Osteoblast (primary cell): ENCODE results near the gene ADAMTS2. TPM values are rescaled to one million over a fixed set of nuclear protein-coding genes. Genes with fewer than 3 reads are reported as not detected.

Experiments
- DNase-seq: peaks from one replicate; pipeline ENCODE4 v3.0.0; 2011; ENCODE audit warnings: low spot score, mixed read lengths; ENCODE audit not compliant: insufficient read length; ENCODE audit errors: missing footprints
- H2AFZ ChIP-seq: 2 replicates; pipeline ENCODE4 v1.6.0; 2011; ENCODE audit warnings: mild to moderate bottlenecking, low read length
- H3K27ac ChIP-seq: 2 replicates; pipeline ENCODE4 v1.5.1; 2011; ENCODE audit warnings: mild to moderate bottlenecking, low read depth, low read length, moderate library complexity
- H3K27me3 ChIP-seq: 2 replicates; pipeline ENCODE4 v1.6.0; 2012; ENCODE audit warnings: mild to moderate bottlenecking, control low read depth, inconsistent platforms, low read length, moderate library complexity; ENCODE audit not compliant: insufficient read depth
- H3K36me3 ChIP-seq: 2 replicates; pipeline ENCODE4 v1.5.1; 2011; ENCODE audit warnings: mild to moderate bottlenecking, low read length, control low read depth, moderate library complexity; ENCODE audit not compliant: insufficient read depth
- H3K4me1 ChIP-seq: 2 replicates; pipeline ENCODE4 v1.5.1; 2011; ENCODE audit warnings: mild to moderate bottlenecking, low read length, control low read depth, moderate library complexity; ENCODE audit not compliant: insufficient read depth
- H3K4me2 ChIP-seq: 2 replicates; pipeline ENCODE4 v1.6.0; 2011; ENCODE audit warnings: mild to moderate bottlenecking, low read length; ENCODE audit not compliant: insufficient read depth
- H3K4me3 ChIP-seq: fragments of 200-600 bp; sonication (generic); 3 replicates; pipeline ENCODE4 v1.5.1; 2012; ENCODE audit warnings: mild to moderate bottlenecking, low read length, inconsistent platforms; ENCODE audit not compliant: insufficient read depth
- H3K79me2 ChIP-seq: 2 replicates; pipeline ENCODE4 v1.6.0; 2012; ENCODE audit warnings: mild to moderate bottlenecking, low read length, control low read depth, inconsistent platforms; ENCODE audit not compliant: insufficient read depth
- H3K9me3 ChIP-seq: 2 replicates; pipeline ENCODE4 v1.5.1; 2011; ENCODE audit warnings: low read depth, low read length, control low read depth
- H4K20me1 ChIP-seq: 2 replicates; pipeline ENCODE4 v1.6.0; 2012; ENCODE audit warnings: mild to moderate bottlenecking, low read length, control low read depth; ENCODE audit not compliant: insufficient read depth
- total RNA-seq: library from RNA; depleted of rRNA; stranded (reverse); fragments of >200 nt; gene quantifications from 2 replicates; pipeline ENCODE4 v1.2.3, GENCODE V29; 2012
- TF ChIP-seq, protein P1 (sequence below): IDR thresholded peaks from 2 replicates; pipeline ENCODE4 v1.5.1; 2011; ENCODE audit warnings: mild to moderate bottlenecking, low read depth, low read length, moderate library complexity; ENCODE audit errors: extremely low read depth

ADAMTS2 gene
- total RNA-seq, 1 donor = 144 TPM

GRCh38 chr5:179180061-179180610, 165.1 kb downstream of the ADAMTS2 start:
- Histone ChIP-seq H3K4me3 (no peak overlapping the region), H3K4me2 (no peak overlapping the region), H4K20me1 (peaks cover 14% of the 10 kb centered on the region), H3K36me3 (peaks cover 52% of the 10 kb centered on the region), H3K27me3 (no peaks in the 10 kb centered on the region), H2AFZ (no peak overlapping the region), H3K27ac (no peak overlapping the region), H3K9me3 (no peaks in the 10 kb centered on the region), H3K4me1 (no peaks in the 10 kb centered on the region), H3K79me2 (peaks cover 11% of the 10 kb centered on the region)
- TF ChIP-seq, protein P1, sequence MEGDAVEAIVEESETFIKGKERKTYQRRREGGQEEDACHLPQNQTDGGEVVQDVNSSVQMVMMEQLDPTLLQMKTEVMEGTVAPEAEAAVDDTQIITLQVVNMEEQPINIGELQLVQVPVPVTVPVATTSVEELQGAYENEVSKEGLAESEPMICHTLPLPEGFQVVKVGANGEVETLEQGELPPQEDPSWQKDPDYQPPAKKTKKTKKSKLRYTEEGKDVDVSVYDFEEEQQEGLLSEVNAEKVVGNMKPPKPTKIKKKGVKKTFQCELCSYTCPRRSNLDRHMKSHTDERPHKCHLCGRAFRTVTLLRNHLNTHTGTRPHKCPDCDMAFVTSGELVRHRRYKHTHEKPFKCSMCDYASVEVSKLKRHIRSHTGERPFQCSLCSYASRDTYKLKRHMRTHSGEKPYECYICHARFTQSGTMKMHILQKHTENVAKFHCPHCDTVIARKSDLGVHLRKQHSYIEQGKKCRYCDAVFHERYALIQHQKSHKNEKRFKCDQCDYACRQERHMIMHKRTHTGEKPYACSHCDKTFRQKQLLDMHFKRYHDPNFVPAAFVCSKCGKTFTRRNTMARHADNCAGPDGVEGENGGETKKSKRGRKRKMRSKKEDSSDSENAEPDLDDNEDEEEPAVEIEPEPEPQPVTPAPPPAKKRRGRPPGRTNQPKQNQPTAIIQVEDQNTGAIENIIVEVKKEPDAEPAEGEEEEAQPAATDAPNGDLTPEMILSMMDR = no peak
- peak; percentile 26 for DNase-seq

GRCh38 chr5:179177711-179178575, 167.3 kb downstream of the ADAMTS2 start:
- Histone ChIP-seq H3K4me3 (no peak overlapping the region), H3K4me2 (no peak overlapping the region), H4K20me1 (peaks cover 6% of the 10 kb centered on the region), H3K79me2 (peaks cover 6% of the 10 kb centered on the region), H3K4me1 (no peaks in the 10 kb centered on the region), H3K9me3 (no peaks in the 10 kb centered on the region), H2AFZ (no peak overlapping the region), H3K27ac (no peak overlapping the region), H3K36me3 (peaks cover 55% of the 10 kb centered on the region), H3K27me3 (no peaks in the 10 kb centered on the region)
- no peak for DNase-seq
- TF ChIP-seq, protein P1 = no peak

DNA sequence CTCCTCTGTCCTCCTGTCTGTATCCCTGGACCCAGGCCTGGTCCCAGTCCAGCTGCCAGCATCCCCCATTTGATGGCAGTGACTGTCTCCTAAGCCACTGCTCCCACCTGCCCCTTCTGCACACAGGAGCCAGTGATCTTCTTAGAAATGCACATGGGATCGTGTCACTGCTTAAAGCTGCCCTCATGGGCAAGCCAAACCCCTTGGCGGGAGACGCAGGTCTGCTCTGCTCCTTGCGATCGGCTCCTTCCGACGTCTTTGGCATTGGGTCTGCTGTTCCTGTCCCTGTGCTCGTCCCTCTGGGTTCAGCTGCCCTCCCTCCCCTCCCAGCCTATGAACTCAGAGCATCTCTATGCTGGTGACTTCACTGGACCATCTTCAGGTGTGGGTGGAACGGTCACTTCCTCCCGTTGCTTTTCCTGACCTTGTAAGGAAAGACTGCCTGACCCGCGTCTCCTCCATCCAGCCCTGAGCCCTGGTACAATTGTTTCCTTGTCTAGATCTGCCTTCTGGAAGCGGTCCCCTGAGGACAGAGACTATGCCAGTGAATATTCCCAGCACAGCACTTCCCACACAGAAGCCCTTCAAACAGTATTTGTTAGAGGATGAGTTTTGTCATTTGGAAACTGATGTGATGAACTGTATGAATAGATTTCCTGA, 168.6 kb downstream of the ADAMTS2 start:
- Histone ChIP-seq H3K27ac (no peak overlapping the region), H3K27me3 (no peaks in the 10 kb centered on the region), H3K4me3 (no peak overlapping the region), H3K79me2 (no peaks in the 10 kb centered on the region), H3K4me1 (no peaks in the 10 kb centered on the region), H3K36me3 (peaks cover 55% of the 10 kb centered on the region), H3K9me3 (no peaks in the 10 kb centered on the region), H2AFZ (no peak overlapping the region), H4K20me1 (peaks cover 4% of the 10 kb centered on the region), H3K4me2 (no peak overlapping the region)
- no peak for DNase-seq
- TF ChIP-seq, protein P1 = no peak

DNA sequence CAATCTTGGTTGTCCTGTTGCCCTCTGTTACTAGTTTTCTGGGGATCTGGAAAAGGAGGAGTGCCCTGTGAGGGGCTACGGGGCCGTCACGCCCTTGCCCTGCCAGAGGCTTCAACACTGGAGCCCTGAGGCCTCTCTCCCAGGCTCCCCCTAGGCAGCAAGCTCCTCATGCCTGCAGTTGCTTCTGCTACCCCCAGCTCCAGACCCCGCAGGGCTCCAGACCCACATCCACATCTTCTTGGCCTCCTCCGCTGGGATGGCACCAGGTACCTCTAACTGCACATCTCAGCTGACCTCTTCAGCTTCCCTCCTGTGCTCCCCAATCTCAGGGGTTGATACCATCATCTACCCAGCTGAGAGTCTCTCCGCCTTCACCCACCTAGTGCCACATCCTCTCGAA, 169.1 kb downstream of the ADAMTS2 start:
- Histone ChIP-seq H3K36me3 (peaks cover 50% of the 10 kb centered on the region), H3K27me3 (no peaks in the 10 kb centered on the region)
- TF ChIP-seq, protein P1 = no peak

More for the DNA sequence above, 169.1 kb downstream of the ADAMTS2 start:
- Histone ChIP-seq H3K4me2 (no peak overlapping the region), H3K79me2 (no peaks in the 10 kb centered on the region), H3K4me1 (no peaks in the 10 kb centered on the region), H3K9me3 (no peaks in the 10 kb centered on the region), H4K20me1 (peaks cover 5% of the 10 kb centered on the region), H2AFZ (no peak overlapping the region), H3K27ac (no peak overlapping the region), H3K4me3 (no peak overlapping the region)
- no peak for DNase-seq
